ENCODE data around the gene COX4I1.
A peak's percentile ranks its signal among the peaks of the same experiment; 100 is the strongest.

DNA sequence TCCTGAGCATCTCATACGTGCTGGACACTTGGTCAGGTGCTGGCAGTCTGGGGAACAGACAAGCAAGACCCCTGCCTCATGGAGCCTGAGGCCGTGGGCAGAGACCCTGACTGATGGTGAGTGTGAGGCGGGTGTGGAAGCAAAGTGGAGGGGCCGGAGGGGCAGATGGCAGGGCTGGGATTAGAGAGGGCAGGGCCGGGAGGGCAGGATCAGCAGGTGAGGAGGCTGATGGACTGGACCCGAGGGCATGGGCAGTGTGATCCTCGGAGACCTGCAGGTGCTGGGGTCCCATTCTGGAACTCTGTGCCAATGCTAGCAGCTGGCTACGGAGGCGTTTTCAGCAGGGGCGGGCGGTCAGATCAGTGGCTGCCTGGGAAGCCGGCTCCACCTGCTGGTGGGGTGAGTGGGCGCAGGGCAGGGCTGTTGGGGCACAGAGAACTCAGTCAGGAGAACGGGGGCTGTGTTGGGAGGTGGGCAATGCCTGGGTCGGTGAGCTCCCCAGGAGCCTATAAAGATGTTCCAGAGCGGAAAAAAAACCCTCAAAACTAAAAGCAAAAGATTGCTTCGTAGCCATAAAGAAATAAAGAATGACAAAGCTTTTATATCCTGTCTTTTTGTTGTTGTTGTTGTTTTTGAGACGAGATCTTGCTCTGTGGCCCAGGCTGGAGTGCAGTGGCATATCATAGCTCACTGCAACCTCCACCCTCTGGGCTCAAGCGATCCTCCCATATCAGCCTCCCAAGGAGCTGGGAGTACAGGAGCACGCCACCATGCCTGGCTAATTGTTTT lies 39.7 kb upstream of the COX4I1 start:
- TF ChIP-seq CEBPB (tag; IDR thresholded peaks at IDR 0.05) (no peak), SMC3 (conservative IDR thresholded peaks at IDR 0.05; ENCODE audit: insufficient read depth, low read depth, low read length) (peak; percentile 53; the same call in 1 of the 2 replicates), CC2D1A (IDR thresholded peaks at IDR 0.05) (no peak), PHF8 (IDR thresholded peaks at IDR 0.05; ENCODE audit: borderline replicate concordance, low read length) (no peak)
- TF ChIP-seq, protein P1, sequence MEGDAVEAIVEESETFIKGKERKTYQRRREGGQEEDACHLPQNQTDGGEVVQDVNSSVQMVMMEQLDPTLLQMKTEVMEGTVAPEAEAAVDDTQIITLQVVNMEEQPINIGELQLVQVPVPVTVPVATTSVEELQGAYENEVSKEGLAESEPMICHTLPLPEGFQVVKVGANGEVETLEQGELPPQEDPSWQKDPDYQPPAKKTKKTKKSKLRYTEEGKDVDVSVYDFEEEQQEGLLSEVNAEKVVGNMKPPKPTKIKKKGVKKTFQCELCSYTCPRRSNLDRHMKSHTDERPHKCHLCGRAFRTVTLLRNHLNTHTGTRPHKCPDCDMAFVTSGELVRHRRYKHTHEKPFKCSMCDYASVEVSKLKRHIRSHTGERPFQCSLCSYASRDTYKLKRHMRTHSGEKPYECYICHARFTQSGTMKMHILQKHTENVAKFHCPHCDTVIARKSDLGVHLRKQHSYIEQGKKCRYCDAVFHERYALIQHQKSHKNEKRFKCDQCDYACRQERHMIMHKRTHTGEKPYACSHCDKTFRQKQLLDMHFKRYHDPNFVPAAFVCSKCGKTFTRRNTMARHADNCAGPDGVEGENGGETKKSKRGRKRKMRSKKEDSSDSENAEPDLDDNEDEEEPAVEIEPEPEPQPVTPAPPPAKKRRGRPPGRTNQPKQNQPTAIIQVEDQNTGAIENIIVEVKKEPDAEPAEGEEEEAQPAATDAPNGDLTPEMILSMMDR (IDR thresholded peaks at IDR 0.05 in 2 of 3, conservative IDR thresholded peaks at IDR 0.05 in 1 of 3; ENCODE audit: insufficient read depth in 2 of 3, low read depth in 1 of 3, low read length in 3 of 3), result peak; percentile 65 to 70 (median 68)
